ENCODE measurements around the gene RRP1. TPM values are rescaled to one million over a fixed set of nuclear protein-coding genes. Genes with fewer than 3 reads are reported as not detected.

The RRP1 gene
- total RNA-seq, 1 donor from 2014 or later: 17.8 TPM

DNA sequence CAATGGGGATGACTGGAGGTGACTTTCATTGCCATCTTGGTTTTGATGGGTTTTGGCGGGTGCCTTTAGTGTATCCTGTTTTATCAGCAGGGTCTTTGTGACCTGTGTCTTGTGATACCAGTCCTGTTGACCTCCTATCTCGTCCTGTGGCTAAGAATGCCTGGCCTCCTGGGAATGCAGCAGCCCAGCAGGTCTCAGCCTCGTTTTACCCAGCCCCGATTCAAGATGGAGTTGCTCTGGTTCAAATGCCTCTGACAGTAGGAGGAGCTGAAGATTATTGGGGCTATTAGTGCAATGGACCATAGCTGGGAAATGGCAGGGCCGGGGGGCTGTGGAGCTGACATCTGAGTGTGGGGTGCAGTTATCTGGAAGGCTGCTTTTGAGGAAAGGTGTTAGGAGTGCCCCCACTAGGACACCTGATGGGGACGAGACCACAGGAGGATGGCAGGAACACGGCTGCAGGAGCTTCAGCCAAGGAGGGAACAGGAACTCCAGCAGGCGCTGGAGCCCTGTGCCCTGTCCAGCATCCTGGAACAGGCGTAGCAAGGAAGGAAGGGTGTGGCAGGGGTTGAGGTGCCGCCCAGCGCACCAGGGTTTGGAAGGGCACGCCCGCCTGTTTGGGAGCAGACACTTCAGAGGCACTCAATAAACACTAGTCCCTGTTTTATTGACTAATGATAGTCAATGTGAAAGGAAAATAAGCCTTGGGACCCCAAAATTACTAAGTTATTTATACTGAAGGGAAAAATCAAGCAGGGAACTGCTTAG lies 60.3 kb downstream of the RRP1 start:
- intact Hi-C loops (cut with DNase I): no loop called here
- no peak for DNase-seq (ENCODE audit: low spot score)
- no peak for ATAC-seq

GRCh38 chr21:43850728-43851295 lies 61.4 kb downstream of the RRP1 start:
- ATAC-seq: no peak
- intact Hi-C loops (cut with DNase I): no loop called here
- DNase-seq (ENCODE audit: low spot score): no peak

DNA sequence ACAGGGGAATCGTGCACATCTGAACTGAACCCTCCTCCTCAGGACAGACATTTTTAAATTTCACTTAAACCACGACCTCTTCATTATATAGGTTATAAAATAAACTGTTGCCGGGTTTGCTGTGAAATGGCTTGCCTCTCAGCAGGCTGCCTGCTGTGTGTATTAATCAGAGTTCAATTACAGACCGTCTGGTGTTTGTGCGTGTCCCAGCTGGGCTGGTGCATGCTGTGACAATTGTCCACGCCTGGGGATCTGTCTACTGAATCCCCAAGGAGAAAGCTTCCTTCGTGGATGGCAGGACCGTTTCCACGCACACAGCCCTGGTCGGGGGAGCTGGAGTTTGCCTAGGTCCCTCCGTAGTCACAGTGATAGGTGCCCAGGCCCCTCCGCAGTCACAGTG lies 62.2 kb downstream of the RRP1 start:
- DNase-seq (ENCODE audit: low spot score) (no peak), ATAC-seq (no peak)
- intact Hi-C loops (cut with DNase I): no loop called here

DNA sequence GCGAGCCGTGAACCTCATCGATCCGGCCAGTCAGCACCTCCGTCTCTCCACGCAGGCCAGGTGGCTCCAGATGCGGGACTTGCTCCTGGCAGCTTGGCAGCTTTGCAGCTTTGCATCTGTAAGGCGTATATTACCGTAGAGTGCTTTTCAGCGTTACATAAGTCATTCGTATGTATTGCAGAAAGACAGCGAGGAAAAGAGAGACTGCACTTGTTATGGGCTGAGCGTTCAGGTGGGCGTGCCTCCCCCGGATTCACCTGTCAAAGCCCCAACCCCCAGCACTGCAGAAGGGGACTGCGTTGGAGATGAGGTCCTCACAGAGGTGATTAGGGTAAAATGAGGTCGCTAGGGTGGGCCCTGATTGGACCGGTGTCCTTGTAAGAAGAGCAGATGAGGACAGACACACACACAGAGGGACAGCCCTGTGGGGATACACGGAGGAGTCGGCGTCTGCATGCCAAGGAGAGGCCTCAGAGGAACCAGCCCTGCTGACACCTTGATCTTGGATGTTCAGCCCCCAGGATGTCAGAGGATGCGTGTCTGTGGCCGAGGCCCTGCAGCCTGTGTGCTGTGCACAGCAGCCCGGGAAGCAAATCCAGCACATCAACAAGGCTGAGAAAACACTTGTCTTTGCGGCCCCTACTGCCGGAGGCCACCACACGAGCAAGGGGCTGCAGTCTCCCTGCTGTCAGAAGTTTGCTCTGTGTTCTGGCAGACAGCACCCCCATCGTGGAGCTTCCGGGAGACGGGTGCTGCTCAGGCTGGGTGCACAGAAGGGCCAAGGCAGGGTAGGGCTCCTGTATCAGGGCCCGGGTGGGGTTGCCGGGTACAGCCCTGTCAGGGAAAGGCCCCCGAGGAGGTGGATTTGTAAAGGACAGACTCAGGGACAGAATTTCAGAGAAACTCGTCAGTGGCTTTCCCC lies 64.7 kb downstream of the RRP1 start:
- DNase-seq (ENCODE audit: low spot score) (no peak), ATAC-seq (no peak)
- intact Hi-C loops (cut with DNase I): no loop called here

Other genes starting within 250 kb of the RRP1 start
- 1.8 TPM for gene HSF2BP, start 130.1 kb upstream of the RRP1 start, total RNA-seq
- 18.1 TPM for gene RRP1B, start 130.0 kb upstream of the RRP1 start, total RNA-seq
- gene PDXK, start 70.4 kb upstream of the RRP1 start, total RNA-seq: 111 TPM
- 52.1 TPM for gene CSTB, start 13.3 kb upstream of the RRP1 start, total RNA-seq
- gene AGPAT3, start 75.6 kb downstream of the RRP1 start, total RNA-seq: 51.8 TPM
- gene TRAPPC10, start 222.7 kb downstream of the RRP1 start, total RNA-seq: 55.1 TPM